Measurements from ENCODE around the gene ZBTB5. TPM values are rescaled to one million over a fixed set of nuclear protein-coding genes. Genes with fewer than 3 reads are reported as not detected.

Gene ZBTB5
- total RNA-seq, 4 donors from 2014 or later: 5.6 to 7.0 (median 6.7) TPM

DNA sequence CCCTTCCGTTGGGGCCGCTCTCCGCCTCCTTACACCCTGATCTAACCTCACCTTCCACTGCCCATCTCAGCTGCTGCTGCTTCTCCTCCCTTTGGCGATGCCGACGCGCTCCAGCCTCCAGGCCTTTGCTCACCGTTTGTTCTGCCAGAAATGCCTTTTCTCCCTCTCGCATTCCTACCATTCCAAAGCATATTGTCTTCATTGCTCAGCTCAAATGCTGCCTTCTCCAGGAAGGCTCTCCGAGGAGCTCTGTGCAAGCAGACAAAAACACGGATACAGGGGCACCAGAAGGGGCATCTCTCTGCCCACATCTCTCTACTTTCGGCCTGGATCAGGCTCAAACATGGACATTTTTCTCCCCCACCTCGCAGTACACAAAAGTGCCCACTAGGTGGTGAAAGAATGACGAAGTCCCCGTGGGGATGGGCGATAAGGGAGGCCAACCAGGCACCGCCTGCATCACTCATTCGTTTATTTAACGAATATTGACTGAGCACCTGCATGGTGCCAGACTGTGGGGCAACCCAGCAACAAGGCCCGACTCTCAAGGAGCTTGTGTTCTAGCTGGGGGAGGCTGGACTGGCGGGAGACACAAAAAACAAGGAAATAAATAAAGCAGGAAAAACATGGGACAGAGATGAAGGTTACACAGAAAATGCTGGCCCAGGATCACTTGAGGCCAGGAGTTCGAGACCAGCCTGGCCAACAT is 50.1 kb downstream of the ZBTB5 start:
- H3K4me3 ChIP-seq: no peak overlapping the region
- peak in 1 of 2 donors; percentile 54 for DNase-seq

DNA sequence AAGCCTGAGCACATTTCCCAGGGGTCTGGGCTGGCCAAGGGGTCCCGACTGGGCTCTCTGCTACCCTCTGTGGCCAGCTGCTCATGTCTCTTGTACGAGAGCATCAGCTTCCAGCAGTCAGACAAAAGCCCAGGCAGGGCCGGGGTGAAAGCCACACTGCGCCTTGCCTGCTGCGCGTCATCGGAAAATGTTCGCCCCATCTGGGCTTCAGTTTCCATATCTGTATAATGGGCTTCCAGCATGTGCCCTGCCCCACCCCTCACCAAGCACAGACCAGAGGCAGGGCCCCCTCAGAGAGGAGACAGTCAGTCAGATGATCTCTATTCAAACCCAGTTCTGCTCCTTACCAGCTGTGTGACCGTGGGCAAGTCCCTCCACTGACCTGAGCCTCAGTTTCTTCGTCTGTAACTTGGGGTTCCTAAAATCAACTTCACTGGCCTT is 50.7 kb downstream of the ZBTB5 start:
- H3K4me1 ChIP-seq: peaks cover 5 to 23% of the 10 kb centered on the region in 2 donors
- no peak overlapping the region for H3K4me3 ChIP-seq
- H3K36me3 ChIP-seq: no peaks in the 10 kb centered on the region
- no peaks in the 10 kb centered on the region for H3K9me3 ChIP-seq
- intact Hi-C loops (cut with DNase I; ENCODE audit: low total_unique reads): no loop called here
- no peak for ATAC-seq
- no peaks in the 10 kb centered on the region for H3K27me3 ChIP-seq
- in situ Hi-C loops (cut with MboI; ENCODE audit: low sequenced_read_pairs in 4 of 4): loop anchor here in 2 of 4 donors (10.0 kb wide), 2 partner anchors 50 to 70 kb away; partner anchors contain the start of genes POLR1E (in 1 of the 2) and ZBTB5 (in 1 of the 2)
- H3K27ac ChIP-seq: no peak overlapping the region
- DNase-seq: no peak
- TF ChIP-seq, protein P1, sequence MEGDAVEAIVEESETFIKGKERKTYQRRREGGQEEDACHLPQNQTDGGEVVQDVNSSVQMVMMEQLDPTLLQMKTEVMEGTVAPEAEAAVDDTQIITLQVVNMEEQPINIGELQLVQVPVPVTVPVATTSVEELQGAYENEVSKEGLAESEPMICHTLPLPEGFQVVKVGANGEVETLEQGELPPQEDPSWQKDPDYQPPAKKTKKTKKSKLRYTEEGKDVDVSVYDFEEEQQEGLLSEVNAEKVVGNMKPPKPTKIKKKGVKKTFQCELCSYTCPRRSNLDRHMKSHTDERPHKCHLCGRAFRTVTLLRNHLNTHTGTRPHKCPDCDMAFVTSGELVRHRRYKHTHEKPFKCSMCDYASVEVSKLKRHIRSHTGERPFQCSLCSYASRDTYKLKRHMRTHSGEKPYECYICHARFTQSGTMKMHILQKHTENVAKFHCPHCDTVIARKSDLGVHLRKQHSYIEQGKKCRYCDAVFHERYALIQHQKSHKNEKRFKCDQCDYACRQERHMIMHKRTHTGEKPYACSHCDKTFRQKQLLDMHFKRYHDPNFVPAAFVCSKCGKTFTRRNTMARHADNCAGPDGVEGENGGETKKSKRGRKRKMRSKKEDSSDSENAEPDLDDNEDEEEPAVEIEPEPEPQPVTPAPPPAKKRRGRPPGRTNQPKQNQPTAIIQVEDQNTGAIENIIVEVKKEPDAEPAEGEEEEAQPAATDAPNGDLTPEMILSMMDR (IDR thresholded peaks at IDR 0.05 in 4 of 5, conservative IDR thresholded peaks at IDR 0.05 in 1 of 5): no peak
- TF ChIP-seq POLR2A (IDR thresholded peaks at IDR 0.05): no peak

More for the DNA sequence above, 50.1 kb downstream of the ZBTB5 start:
- intact Hi-C loops (cut with DNase I; ENCODE audit: low total_unique reads) (no loop called here), in situ Hi-C loops (cut with MboI; ENCODE audit: low sequenced_read_pairs in 4 of 4) (loop anchor here in 2 of 4 donors (10.0 kb wide), 2 partner anchors 50 to 70 kb away; partner anchors contain the start of genes POLR1E (in 1 of the 2) and ZBTB5 (in 1 of the 2))
- Histone ChIP-seq H3K27me3 (no peaks in the 10 kb centered on the region), H3K9me3 (no peaks in the 10 kb centered on the region), H3K4me1 (peaks cover 5 to 23% of the 10 kb centered on the region in 2 donors), H3K27ac (no peak overlapping the region), H3K36me3 (no peaks in the 10 kb centered on the region)
- TF ChIP-seq, protein P1 (IDR thresholded peaks at IDR 0.05 in 4 of 5, conservative IDR thresholded peaks at IDR 0.05 in 1 of 5): peak; percentile 71 to 82 (median 77)
- TF ChIP-seq POLR2A (IDR thresholded peaks at IDR 0.05): no peak
- ATAC-seq: peak; percentile 50 to 72

DNA sequence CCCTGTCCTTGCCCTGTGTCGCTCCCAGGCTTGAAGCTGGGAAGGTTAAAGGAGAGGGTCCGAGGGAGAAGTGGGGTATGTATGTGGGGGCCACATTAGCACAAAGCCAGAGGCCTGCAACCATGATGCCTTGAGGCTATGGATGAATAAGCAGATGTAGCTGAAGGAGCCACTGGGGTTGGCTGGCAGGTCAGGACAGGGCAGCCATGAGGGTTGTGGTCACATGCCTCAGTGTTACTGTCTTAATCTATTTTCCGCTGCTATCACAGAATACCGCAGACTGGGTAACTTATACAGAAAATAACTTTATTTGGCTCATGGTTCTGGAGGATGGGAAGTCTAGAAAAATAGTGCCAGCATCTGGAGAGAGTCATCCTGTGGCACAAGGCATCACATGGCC is 51.9 kb downstream of the ZBTB5 start:
- ATAC-seq (no peak), DNase-seq (no peak)
- H3K27ac ChIP-seq: peak overlapping the region; percentile 37 to 77 (median 62)
- no peaks in the 10 kb centered on the region for H3K9me3 ChIP-seq
- in situ Hi-C loops (cut with MboI; ENCODE audit: low sequenced_read_pairs in 4 of 4) (loop anchor here in 2 of 4 donors (10.0 kb wide), 2 partner anchors 51 to 71 kb away; partner anchors contain the start of genes POLR1E (in 1 of the 2) and ZBTB5 (in 1 of the 2)), intact Hi-C loops (cut with DNase I; ENCODE audit: low total_unique reads) (loop anchor here (1.0 kb wide), 1 partner anchor 9 kb away; the partner anchor contains the start of gene GRHPR)
- no peaks in the 10 kb centered on the region for H3K36me3 ChIP-seq
- no peak overlapping the region for H3K4me3 ChIP-seq
- no peaks in the 10 kb centered on the region for H3K27me3 ChIP-seq
- peaks cover 5 to 23% of the 10 kb centered on the region in 2 donors for H3K4me1 ChIP-seq
- TF ChIP-seq POLR2A (IDR thresholded peaks at IDR 0.05): no peak
- TF ChIP-seq, protein P1 (IDR thresholded peaks at IDR 0.05 in 4 of 5, conservative IDR thresholded peaks at IDR 0.05 in 1 of 5): no peak

DNA sequence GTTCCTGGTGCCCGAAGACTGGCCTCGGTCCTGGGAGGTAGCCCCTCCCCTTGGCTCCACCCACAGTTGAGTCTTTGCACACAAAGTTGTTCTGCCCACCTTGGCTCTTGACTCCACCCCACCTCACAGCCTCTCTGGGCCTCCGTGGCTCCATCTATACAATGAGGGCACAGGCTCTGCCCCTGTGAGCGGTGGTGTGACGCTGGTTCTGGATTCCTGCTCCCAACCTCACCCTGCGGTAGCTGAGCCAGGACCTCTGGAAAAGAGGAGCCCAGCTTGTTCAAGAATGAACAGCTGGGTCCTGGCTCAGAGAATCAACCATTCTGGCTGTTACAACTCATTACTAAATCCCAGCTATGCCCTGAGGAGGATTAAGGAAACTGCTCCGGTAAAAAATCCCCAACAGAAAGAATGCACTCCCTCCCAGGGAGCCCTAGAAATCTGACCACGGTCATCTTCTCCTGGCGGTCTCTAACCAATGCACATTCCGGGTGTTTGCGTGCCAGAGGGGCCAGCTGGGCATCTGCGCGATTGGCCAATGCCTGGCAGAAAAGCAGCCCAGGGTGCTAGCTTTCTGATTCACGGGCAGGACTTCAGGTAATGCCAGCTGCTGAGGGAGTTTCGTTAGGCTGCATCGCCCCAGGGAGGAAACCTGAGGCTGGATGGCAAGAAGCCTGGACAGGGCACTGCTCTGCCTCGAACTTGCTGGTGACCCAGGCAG is 52.7 kb downstream of the ZBTB5 start:
- in situ Hi-C loops (cut with MboI; ENCODE audit: low sequenced_read_pairs in 4 of 4): loop anchor here in 2 of 4 donors (10.0 kb wide), 2 partner anchors 52 to 72 kb away; partner anchors contain the start of genes POLR1E (in 1 of the 2) and ZBTB5 (in 1 of the 2)
- peak; percentile 45 to 90 for ATAC-seq
- H3K4me1 ChIP-seq: peaks cover 5 to 23% of the 10 kb centered on the region in 2 donors
- TF ChIP-seq, protein P1 (IDR thresholded peaks at IDR 0.05 in 4 of 5, conservative IDR thresholded peaks at IDR 0.05 in 1 of 5): no peak
- TF ChIP-seq POLR2A (IDR thresholded peaks at IDR 0.05): no peak
- peak overlapping the region; percentile 46 to 77 (median 62) for H3K27ac ChIP-seq
- H3K36me3 ChIP-seq: no peaks in the 10 kb centered on the region
- DNase-seq: peak in 1 of 2 donors; percentile 89
- peak overlapping the region in 2 of 4 donors; percentile 15 to 22 for H3K4me3 ChIP-seq
- H3K9me3 ChIP-seq: no peaks in the 10 kb centered on the region
- no peaks in the 10 kb centered on the region for H3K27me3 ChIP-seq
- intact Hi-C loops (cut with DNase I; ENCODE audit: low total_unique reads): loop anchor here (1.0 kb wide), 1 partner anchor 10 kb away; the partner anchor contains the start of gene GRHPR

All from gastrocnemius medialis (tissue), 4 donors.